SK-MEL-5 (cell line): ENCODE results near the gene AMIGO2. TPM values are rescaled to one million over a fixed set of nuclear protein-coding genes. Genes with fewer than 3 reads are reported as not detected.

Source experiments
- DNase-seq: peaks from one replicate; pipeline ENCODE4 v3.0.0-alpha.2; 2016; ENCODE audit warnings: low read depth, low spot score
- in situ Hi-C: cut with HindIII; loops from 2 replicates; pipeline ENCODE4 v1.10.0; 2016; ENCODE audit warnings: low sequenced_read_pairs, high pct_unique_total_duplicates, low pct_unique_long_range_greater_than_20kb
- total RNA-seq: library from RNA; depleted of rRNA; stranded (reverse); fragments of >200 nt; shearing (Covaris generic); gene quantifications from 2 replicates; pipeline ENCODE4 v1.2.3, GENCODE V29; 2014

The AMIGO2 gene
- total RNA-seq, 1 experiment from 2014 or later, result 14.8 TPM

DNA sequence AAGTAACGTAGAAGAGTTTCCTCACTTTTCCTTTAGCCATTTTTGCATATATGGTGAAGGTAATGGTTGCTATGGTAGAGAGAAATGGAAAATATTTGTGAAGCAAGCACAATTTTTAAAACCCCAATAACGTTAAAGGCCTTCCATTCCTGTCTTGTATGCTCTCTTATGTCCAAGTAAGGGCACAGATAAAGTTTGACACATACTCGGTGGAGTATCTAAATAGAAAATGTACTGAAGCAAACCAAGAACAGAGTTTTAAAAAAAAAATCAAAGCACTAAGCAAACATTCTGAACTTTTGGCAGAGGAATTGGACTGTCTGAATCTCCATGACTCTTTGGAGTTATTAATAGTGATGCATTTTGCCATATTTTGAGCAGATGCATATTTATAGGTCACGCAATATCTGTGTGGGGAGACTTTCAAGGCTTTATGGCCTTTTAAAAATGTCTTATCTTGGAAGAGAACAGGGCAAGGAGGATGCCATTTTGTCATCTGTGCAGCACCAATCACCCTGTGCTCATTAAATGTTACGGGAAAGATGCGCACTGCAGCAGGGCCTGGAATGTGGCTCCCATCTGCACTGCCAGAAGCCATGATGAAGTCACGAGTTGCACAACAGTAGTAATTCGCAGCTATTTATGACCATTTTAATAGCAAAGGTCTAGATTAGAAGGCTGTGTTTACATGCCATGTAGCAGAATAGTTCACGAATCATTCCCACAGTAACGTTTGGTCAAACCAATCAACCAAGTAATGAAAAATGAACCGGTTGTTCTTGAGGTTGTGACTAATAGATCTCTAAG is 23.3 kb upstream of the AMIGO2 start:
- in situ Hi-C loops, result no loop called here
- no peak for DNase-seq

- no peak for DNase-seq
- in situ Hi-C loops, result no loop called here
These were observed 22.6 kb upstream of the AMIGO2 start for GRCh38 chr12:47102406-47102805.

GRCh38 chr12:47100160-47100559 is 20.4 kb upstream of the AMIGO2 start:
- DNase-seq, result no peak
- in situ Hi-C loops, result no loop called here

GRCh38 chr12:47099610-47100009 is 19.9 kb upstream of the AMIGO2 start:
- no peak for DNase-seq
- in situ Hi-C loops, result no loop called here

- in situ Hi-C loops, result no loop called here
- DNase-seq, result no peak
These were observed 18.3 kb upstream of the AMIGO2 start for GRCh38 chr12:47098099-47098498.

DNA sequence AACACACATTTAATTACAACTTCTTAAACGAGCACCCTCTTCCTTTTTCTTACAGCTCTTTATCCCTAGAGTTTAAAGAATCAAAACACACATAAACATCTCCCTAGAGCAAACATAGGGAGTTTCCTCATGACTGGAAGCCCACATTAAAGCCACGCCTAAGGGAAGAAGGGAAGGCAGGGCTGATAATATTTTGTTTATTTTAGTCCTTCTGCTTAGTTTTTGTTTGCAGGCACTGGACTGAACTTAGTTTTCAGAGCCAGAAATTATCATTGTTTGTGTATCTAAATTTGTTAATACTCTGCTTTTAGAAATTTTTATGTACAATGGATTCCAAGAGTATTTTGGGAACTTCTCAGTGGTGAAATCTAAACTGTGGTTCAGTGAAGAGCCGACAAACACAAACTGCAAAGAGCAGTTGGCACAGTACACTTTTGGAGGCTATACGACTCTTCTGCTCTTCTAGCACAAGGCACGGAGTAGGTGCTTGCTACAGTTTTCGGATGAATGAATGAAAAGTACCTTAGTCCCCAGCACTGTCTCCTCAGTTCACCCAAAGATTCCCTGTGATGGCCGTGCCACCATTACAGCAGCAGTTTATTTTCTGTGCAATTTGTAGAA is 17.6 kb upstream of the AMIGO2 start:
- no peak for DNase-seq
- in situ Hi-C loops, result no loop called here

GRCh38 chr12:47095446-47096236 is 15.9 kb upstream of the AMIGO2 start:
- in situ Hi-C loops, result no loop called here
- no peak for DNase-seq

GRCh38 chr12:47094804-47095203 is 15.0 kb upstream of the AMIGO2 start:
- DNase-seq, result no peak
- in situ Hi-C loops, result no loop called here

DNA sequence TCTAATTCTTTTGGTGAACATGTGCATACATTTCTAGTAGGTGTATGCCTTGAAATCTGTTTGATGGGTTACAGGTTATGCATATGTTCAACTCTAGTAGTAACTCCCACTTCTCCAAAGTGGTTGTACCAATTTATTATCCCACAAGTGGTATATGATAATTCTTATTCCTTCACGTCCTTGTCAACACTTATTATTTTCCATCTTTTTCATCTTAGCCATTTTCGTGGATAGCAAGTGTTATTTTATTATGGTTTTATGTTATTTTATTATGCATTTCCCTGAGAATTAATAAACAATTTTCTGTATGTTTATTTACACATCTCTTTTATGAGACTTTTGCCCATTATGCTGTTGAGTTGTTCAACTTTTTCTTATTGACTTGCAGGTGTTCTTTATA is 11.2 kb upstream of the AMIGO2 start:
- no peak for DNase-seq
- in situ Hi-C loops, result no loop called here

GRCh38 chr12:47088021-47088944 is 8.5 kb upstream of the AMIGO2 start:
- in situ Hi-C loops, result no loop called here
- no peak for DNase-seq

- in situ Hi-C loops, result no loop called here
- peak; percentile 49 for DNase-seq
These were observed 7.4 kb upstream of the AMIGO2 start for GRCh38 chr12:47087088-47087688.

- peak; percentile 88 for DNase-seq
- in situ Hi-C loops, result no loop called here
These were observed 6.1 kb upstream of the AMIGO2 start for GRCh38 chr12:47085815-47086252.

DNA sequence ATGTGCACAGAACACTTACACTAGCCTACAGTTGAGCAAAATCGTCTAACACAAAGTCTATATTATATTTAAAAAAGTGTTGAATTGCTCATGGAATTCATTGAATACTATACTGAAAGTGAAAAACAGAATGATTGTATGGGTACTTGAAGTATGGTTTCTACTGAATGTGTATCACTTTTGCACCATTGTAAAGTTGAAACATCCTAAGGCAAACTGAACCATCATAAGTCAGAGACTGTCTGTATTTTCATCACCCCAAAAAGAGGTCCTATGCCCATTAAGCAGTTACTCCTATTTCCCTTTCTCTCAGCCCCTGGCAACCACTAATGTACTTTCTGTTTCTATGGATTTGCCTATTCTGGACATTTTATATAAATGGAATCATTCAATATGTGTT is 4.4 kb upstream of the AMIGO2 start:
- in situ Hi-C loops, result no loop called here
- DNase-seq, result no peak

DNA sequence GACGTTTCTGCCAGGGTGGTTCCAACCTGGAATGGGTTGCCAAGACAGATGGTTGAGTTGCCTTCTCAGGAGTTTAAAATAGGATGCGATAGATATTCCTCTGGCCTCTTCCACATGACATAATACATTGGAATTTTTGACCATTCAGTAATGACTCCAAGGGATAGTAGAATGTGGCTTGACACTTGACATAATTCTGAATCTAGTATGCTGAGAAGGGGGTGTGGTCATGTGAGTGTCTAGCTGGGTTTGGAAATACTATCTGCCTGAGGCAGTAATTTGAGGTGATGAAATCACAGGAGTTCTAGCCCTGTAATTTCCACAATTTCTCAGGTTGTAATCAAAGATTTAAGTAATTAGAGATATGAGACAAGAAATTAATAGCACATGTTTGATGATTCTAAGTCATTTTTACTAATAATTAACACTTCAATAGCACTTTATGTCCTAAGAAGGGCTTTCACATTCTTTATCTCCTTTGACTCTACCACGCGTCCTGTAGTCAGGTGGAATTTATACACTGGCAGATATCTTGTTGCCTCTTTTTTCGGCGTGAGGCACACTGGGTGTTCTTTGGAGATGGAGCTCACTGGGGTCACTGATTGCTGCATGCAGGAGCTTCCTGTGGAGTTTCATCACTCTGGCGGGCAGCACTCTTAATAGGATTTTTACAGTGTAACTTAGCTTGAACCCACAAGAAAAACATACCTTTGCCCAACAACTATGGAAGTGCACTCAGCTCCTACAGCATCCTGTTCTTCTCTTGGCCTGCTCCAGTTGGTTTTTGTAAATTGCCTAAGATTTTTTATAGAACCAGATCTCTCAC is 3.2 kb upstream of the AMIGO2 start:
- DNase-seq, result peak; percentile 80
- in situ Hi-C loops, result no loop called here

DNA sequence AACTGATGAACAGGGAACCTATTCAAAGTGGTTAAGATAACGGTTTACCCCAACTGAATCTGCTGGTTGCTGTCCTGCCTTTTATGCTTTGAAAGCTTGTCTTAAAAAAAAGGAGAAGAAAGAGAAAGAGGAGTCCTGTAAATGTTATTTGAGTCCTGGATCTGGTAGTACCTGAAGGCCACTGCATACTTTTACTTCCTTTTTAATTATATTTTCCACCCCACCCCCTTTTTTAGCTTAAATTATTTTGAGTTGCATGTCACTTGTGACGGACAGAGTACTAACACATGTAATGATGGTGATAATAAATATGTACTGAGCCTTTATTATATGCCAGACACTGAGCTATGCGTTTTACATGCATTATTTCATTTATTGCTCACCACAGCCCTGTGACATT is 2.5 kb upstream of the AMIGO2 start:
- in situ Hi-C loops, result no loop called here
- DNase-seq, result no peak

DNA sequence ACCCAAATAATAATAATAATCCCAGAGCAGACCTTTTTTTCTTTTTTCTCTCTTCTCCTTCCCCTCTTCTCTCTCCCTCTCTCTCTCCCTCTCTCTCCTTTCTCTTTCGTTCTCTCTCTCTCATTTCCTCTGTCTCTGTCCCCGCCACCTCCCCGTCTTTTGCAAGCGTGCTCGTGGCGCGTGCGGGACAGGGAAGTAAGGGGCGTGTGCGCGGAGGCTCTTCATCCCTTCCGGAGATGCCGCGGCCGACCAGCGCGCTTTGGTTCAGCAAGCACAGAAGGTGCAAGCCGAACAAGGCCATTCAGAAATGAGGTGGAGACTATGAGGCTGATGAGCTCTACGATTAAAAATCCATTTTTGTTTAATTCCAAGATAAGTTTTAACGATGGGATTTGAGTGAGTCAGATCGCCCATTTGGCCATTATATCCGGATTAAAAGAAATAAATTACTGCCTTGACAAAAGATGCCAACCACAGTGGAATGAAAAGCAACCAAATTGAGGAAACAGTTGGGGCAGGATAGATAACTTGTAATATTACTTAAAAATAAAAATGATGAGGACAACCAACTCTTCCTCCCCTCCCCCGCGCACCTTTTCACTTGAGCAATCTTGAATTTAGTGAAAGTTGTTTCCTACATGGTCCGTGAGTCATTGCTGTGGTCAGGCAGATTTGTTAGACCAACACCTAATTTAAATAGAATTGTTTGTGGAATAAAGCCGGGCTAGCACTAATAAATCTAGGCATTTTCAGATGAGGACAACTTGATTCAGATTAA is 1.2 kb upstream of the AMIGO2 start:
- no peak for DNase-seq
- in situ Hi-C loops, result no loop called here
